GM12864 (cell line): ENCODE measurements around the gene SPINK14.

Experiments
- DNase-seq: peaks from one replicate; pipeline ENCODE4 v3.0.0-alpha.2; 2011; ENCODE audit warnings: low read depth
- H3K4me3 ChIP-seq: 2 replicates; pipeline ENCODE4 v1.5.1; 2011; ENCODE audit warnings: mild to moderate bottlenecking, low read depth, low read length, control low read depth
- TF ChIP-seq, protein P1 (sequence below): IDR thresholded peaks from 2 replicates; pipeline ENCODE4 v1.5.1; 2011; ENCODE audit warnings: low read depth, mild to moderate bottlenecking, moderate library complexity, low read length, control low read depth, inconsistent platforms; ENCODE audit errors: missing control alignments

Gene SPINK14

DNA sequence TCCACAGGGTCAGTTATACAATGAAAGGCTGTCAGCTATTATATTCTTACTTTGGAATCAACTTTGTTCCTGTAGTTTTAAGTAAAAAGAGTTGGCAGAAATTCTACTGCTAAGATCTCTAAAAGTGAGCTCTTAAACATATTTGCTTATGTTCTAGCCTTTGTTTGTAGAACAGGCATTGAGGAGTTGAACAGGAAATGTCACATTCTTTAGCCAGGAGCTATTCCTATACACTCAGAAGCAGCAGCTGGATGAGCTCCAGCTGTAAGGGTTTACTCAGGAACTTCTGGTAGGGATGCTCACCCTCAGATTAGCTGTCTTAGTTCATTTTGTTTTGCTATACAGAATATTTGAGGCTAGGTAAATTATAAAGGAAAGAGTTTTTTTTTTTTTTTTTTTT, 22.4 kb upstream of the SPINK14 start:
- no peak for DNase-seq
- TF ChIP-seq, protein P1, sequence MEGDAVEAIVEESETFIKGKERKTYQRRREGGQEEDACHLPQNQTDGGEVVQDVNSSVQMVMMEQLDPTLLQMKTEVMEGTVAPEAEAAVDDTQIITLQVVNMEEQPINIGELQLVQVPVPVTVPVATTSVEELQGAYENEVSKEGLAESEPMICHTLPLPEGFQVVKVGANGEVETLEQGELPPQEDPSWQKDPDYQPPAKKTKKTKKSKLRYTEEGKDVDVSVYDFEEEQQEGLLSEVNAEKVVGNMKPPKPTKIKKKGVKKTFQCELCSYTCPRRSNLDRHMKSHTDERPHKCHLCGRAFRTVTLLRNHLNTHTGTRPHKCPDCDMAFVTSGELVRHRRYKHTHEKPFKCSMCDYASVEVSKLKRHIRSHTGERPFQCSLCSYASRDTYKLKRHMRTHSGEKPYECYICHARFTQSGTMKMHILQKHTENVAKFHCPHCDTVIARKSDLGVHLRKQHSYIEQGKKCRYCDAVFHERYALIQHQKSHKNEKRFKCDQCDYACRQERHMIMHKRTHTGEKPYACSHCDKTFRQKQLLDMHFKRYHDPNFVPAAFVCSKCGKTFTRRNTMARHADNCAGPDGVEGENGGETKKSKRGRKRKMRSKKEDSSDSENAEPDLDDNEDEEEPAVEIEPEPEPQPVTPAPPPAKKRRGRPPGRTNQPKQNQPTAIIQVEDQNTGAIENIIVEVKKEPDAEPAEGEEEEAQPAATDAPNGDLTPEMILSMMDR = no peak

DNA sequence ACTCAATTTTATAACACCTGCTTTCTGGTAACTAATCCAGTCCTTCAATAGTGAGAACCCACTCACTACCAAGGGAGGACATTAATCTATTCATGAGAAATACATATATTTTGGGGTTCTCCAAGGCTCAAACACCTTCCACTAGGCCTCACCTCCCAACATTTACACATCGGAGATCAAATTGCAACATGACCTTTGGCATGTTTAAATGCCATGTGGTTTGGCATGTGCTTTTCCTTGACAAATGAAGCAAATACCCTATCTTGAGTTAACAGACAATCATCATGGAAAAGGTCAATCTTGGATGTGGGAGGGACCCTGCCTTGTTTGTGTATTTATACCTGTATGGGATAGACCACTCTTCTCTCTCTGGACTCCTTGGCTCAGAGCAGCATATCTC, 21.9 kb upstream of the SPINK14 start:
- TF ChIP-seq, protein P1 = no peak
- no peak for DNase-seq
- H3K4me3 ChIP-seq = no peak overlapping the region

More for the DNA sequence above, 22.4 kb upstream of the SPINK14 start:
- no peak overlapping the region for H3K4me3 ChIP-seq

DNA sequence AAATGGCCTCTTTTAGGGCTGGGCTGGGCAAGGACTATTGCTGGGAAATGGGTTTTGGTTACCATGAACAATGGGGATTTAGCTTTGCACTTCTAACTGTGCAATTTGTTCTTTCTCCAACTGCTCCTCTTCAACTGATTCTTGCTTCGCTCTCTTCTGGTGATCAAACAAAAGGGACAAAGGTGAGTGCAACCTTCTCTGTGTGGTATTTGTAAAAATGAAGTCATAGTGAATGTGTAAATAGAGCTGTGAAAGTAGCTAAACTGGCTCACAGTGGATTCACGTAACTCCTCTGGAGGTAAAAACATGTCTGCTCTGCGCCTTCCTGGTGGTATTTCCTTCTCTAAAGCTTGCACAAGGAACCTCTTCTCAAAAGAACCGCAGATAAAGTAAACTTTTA, 20.9 kb upstream of the SPINK14 start:
- no peak overlapping the region for H3K4me3 ChIP-seq
- TF ChIP-seq, protein P1 = no peak
- DNase-seq = no peak

DNA sequence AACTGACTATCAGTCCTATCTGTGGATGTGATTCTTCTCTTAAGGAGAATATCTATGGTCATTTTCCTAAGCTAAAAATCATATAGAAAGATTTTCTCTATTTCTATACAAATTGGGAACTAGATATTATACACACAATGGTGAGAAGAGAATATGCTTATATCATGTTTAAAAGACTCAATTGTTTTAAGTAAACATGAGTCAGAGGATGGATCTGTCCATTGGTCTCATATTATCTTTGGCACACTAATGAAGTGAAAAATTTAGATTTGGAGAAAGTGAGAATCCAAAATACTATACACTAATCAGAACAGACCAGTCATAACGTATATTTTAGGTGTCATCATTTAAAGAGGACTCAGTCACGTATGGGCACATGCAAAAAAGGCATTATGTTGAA, 16.5 kb upstream of the SPINK14 start:
- no peak overlapping the region for H3K4me3 ChIP-seq
- TF ChIP-seq, protein P1 = no peak
- DNase-seq = no peak

DNA sequence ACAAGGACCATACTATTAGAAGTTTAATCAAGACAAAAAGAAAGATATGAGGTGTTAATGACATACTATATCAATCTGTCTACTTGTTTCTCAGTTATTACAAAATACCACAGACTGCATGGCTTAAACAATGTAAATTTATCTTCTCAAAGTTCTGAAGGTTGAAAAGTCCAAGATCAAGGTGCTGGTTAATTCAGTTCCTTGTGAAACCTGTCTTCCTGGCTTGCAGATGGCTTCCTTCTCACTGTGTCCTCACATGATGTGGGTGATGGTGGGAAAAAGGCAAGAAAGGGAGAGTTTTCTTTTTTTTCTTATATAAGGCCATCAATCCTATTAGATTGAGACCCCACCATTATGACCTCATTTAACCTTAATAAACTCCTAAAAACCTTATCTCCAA, 15.6 kb upstream of the SPINK14 start:
- no peak for DNase-seq
- TF ChIP-seq, protein P1 = no peak
- H3K4me3 ChIP-seq = no peak overlapping the region

DNA sequence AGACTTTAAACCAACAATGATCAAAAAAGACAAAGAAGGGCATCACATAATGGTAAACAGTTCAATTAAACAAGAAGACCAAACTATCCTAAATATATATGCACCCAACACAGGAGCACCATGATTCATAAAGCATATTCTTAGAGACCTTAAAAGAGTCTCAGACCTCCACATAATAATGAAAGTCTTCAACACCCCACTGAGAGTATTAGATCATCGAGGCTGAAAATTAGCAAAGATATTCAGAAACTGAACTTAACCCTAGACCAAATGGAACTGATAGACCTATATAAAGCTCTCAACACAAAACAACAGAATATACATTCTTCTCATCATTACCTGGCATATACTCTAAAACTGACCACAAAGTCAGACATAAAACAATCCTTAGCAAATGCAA, 11.7 kb upstream of the SPINK14 start:
- H3K4me3 ChIP-seq = no peak overlapping the region
- TF ChIP-seq, protein P1 = no peak
- DNase-seq = no peak

DNA sequence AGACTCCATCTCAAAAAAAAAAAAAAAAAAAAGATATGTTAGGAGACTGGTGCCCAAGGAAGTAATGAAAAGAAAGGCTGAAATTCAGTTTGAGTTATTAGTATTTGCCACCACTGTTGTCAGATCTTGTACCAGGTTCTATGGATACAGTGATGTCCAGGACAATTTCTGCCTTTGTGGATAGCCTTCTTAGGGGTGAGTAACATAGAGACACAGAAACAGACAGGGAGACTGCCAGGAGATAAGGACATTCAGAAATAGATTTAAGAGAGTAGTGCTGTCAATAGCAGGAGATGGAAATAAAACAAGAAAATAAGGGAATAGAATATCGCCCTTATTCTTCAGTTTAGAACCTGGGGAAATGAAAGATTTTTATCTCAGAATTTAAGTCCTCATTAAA, 6.3 kb upstream of the SPINK14 start:
- TF ChIP-seq, protein P1 = no peak
- no peak overlapping the region for H3K4me3 ChIP-seq

More for the DNA sequence above, 6.3 kb upstream of the SPINK14 start:
- no peak for DNase-seq
